ENCODE data around the gene PTPRU. TPM values are rescaled to one million over a fixed set of nuclear protein-coding genes. Genes with fewer than 3 reads are reported as not detected.

Gene PTPRU
- total RNA-seq, 1 donor from 2014 or later, result 0.24 TPM

DNA sequence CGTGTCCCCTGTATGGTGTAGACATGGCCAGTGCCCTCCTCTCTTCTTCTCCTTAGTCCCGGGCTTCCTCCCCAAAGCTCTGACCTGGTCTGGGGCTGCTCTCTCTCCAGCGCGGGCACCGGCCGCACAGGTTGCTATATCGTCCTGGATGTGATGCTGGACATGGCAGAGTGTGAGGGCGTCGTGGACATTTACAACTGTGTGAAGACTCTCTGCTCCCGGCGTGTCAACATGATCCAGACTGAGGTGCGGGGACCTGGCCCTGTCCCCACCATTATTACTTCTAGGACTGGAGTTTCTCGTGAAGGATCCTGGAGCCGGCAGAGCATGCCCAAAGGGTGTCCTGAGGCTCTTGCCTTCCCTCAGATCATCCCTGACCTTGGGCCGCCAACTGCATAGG is 78.9 kb downstream of the PTPRU start:
- no peaks in the 10 kb centered on the region for H3K4me1 Mint-ChIP-seq
- H3K36me3 Mint-ChIP-seq (ENCODE audit: low read depth), result no peaks in the 10 kb centered on the region
- H3K27ac Mint-ChIP-seq, result no peak overlapping the region

DNA sequence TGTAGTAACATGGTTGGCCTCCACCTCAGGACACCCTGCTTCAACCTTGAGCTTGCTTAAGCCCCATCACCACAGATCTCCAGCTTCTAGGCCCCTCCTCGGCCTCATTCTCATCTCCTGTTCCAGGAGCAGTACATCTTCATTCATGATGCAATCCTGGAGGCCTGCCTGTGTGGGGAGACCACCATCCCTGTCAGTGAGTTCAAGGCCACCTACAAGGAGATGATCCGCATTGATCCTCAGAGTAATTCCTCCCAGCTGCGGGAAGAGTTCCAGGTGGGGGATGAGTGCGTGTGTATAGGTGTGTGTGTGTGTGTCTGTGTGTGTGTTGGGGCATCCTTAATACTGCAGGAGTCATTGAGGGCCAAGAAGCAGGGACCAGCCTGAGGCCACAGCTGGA is 79.6 kb downstream of the PTPRU start:
- ATAC-seq (ENCODE audit: low read depth) (no peak), DNase-seq (no peak)
- no peaks in the 10 kb centered on the region for H3K9me3 Mint-ChIP-seq
- TF ChIP-seq, protein P1, sequence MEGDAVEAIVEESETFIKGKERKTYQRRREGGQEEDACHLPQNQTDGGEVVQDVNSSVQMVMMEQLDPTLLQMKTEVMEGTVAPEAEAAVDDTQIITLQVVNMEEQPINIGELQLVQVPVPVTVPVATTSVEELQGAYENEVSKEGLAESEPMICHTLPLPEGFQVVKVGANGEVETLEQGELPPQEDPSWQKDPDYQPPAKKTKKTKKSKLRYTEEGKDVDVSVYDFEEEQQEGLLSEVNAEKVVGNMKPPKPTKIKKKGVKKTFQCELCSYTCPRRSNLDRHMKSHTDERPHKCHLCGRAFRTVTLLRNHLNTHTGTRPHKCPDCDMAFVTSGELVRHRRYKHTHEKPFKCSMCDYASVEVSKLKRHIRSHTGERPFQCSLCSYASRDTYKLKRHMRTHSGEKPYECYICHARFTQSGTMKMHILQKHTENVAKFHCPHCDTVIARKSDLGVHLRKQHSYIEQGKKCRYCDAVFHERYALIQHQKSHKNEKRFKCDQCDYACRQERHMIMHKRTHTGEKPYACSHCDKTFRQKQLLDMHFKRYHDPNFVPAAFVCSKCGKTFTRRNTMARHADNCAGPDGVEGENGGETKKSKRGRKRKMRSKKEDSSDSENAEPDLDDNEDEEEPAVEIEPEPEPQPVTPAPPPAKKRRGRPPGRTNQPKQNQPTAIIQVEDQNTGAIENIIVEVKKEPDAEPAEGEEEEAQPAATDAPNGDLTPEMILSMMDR (IDR thresholded peaks at IDR 0.05), result no peak
- H3K27ac Mint-ChIP-seq, result no peak overlapping the region
- CTCF ChIA-PET, result no interaction called here
- H3K4me3 Mint-ChIP-seq, result no peak overlapping the region
- no peaks in the 10 kb centered on the region for H3K4me1 Mint-ChIP-seq
- H3K36me3 Mint-ChIP-seq (ENCODE audit: low read depth), result no peaks in the 10 kb centered on the region
- intact Hi-C loops (cut with micrococcal nuclease), result no loop called here
- H3K27me3 Mint-ChIP-seq, result no peaks in the 10 kb centered on the region
- POLR2A ChIA-PET, result no interaction called here

More for the DNA sequence above, 78.9 kb downstream of the PTPRU start:
- no peak for ATAC-seq (ENCODE audit: low read depth)
- CTCF ChIA-PET, result no interaction called here
- H3K9me3 Mint-ChIP-seq, result no peaks in the 10 kb centered on the region
- H3K27me3 Mint-ChIP-seq, result no peaks in the 10 kb centered on the region
- POLR2A ChIA-PET, result no interaction called here
- intact Hi-C loops (cut with micrococcal nuclease), result no loop called here
- H3K4me3 Mint-ChIP-seq, result no peak overlapping the region
- DNase-seq, result no peak
- TF ChIP-seq, protein P1 (IDR thresholded peaks at IDR 0.05), result no peak

DNA sequence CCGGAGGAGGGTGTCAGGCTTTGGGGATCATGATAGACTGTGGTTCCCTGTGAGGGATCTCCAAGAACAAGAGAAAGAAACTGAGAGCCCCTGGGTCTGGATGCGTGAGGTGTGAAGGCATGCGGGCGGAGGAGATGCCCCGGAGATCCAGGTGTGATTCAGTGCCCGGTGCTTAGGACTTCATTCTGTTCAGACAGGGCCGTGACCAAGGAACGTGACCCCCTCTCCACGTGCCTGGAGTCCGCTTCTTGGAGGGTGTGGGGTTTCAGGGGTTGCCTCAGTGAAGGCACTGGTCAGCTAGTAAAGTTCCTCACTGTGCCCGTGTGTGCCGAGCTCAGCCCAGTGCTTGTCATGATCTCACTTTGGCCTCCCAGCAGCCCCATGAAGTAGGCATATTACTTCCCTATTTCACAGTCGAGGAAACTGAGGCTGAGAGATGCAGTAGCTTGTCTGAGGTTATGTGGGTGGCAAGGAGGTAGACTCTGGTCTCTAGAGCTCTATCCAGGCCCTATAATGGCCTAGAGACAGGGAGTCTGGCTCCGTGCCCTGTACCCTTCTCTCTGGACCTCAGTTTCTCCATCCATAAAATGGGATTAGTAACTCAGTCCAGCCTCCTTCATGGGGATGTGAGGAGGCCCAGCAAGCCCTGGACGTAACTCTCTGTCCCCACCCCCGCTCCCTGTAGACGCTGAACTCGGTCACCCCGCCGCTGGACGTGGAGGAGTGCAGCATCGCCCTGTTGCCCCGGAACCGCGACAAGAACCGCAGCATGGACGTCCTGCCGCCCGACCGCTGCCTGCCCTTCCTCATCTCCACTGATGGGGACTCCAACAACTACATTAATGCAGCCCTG is 81.0 kb downstream of the PTPRU start:
- Mint-ChIP-seq H3K27me3 (no peaks in the 10 kb centered on the region), H3K9me3 (no peaks in the 10 kb centered on the region), H3K4me3 (no peak overlapping the region), H3K36me3 (ENCODE audit: low read depth) (no peaks in the 10 kb centered on the region), H3K27ac (no peak overlapping the region), H3K4me1 (no peaks in the 10 kb centered on the region)
- POLR2A ChIA-PET, result no interaction called here
- DNase-seq (no peak), ATAC-seq (ENCODE audit: low read depth) (no peak)
- CTCF ChIA-PET, result no interaction called here
- intact Hi-C loops (cut with micrococcal nuclease), result no loop called here
- TF ChIP-seq, protein P1 (IDR thresholded peaks at IDR 0.05), result no peak

GRCh38 chr1:29317916-29318530 is 81.7 kb downstream of the PTPRU start:
- intact Hi-C loops (cut with micrococcal nuclease), result no loop called here
- POLR2A ChIA-PET, result no interaction called here
- Mint-ChIP-seq H3K27ac (no peak overlapping the region), H3K9me3 (no peaks in the 10 kb centered on the region), H3K36me3 (ENCODE audit: low read depth) (no peaks in the 10 kb centered on the region), H3K4me1 (no peaks in the 10 kb centered on the region), H3K4me3 (no peak overlapping the region), H3K27me3 (no peaks in the 10 kb centered on the region)
- TF ChIP-seq, protein P1 (IDR thresholded peaks at IDR 0.05), result no peak
- CTCF ChIA-PET, result no interaction called here
- ATAC-seq (ENCODE audit: low read depth) (no peak), DNase-seq (no peak)

DNA sequence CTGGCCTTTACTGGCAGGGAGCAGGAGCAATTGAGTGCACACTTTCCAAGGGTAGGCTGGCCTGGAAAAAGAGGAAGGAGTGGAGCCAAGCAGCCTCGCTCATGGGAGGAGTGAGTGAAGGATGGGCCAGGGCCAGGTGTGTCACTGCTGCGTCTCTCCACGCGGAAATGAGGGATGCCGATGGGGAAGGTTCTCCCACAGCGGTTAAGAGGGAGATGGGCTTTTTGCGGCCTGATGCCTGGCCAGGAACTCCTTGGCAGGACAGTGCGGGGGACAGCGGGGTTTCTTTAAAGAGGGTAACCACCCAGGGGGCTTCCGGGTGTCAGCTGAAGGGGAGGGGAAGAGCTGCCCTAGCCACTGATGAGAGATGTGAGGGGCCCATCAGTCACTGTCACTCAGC is 82.4 kb downstream of the PTPRU start:
- no peaks in the 10 kb centered on the region for H3K4me1 Mint-ChIP-seq
- DNase-seq, result no peak
- ChIA-PET CTCF (no interaction called here), POLR2A (no interaction called here)
- intact Hi-C loops (cut with micrococcal nuclease), result no loop called here
- H3K27ac Mint-ChIP-seq, result no peak overlapping the region
- H3K27me3 Mint-ChIP-seq, result no peaks in the 10 kb centered on the region
- TF ChIP-seq, protein P1 (IDR thresholded peaks at IDR 0.05), result no peak
- H3K36me3 Mint-ChIP-seq (ENCODE audit: low read depth), result no peaks in the 10 kb centered on the region
- no peaks in the 10 kb centered on the region for H3K9me3 Mint-ChIP-seq
- H3K4me3 Mint-ChIP-seq, result no peak overlapping the region
- ATAC-seq (ENCODE audit: low read depth), result no peak

All from activated B cell treated with CpG ODN at 0.5 μM for 24 hours (primary cell).